DOHH2 (cell line): ENCODE measurements around the gene STRN4.

Experiments
- H3F3A ChIP-seq: fragments of 200-600 bp; sonication (generic), shearing (Covaris generic); 2 replicates; pipeline ENCODE4 v1.6.0; 2016; ENCODE audit warnings: antibody characterized with exemption, mild to moderate bottlenecking; ENCODE audit not compliant: control insufficient read depth, insufficient read depth
- H3K27ac ChIP-seq: fragments of 200-600 bp; sonication (generic); 2 replicates; pipeline ENCODE4 v1.5.1; 2014; ENCODE audit warnings: low read depth, mild to moderate bottlenecking, low read length, moderate library complexity
- H3K27me3 ChIP-seq: fragments of 200-600 bp; sonication (generic); 2 replicates; pipeline ENCODE4 v1.6.1; 2014; ENCODE audit warnings: mild to moderate bottlenecking, low read length, mixed read lengths; ENCODE audit not compliant: control insufficient read depth
- H3K36me3 ChIP-seq: fragments of 200-600 bp; sonication (generic); 2 replicates; pipeline ENCODE4 v1.6.1; 2014; ENCODE audit warnings: mild to moderate bottlenecking, low read length, moderate library complexity, mixed read lengths; ENCODE audit not compliant: control insufficient read depth
- H3K4me1 ChIP-seq: fragments of 200-600 bp; sonication (generic); 2 replicates; pipeline ENCODE4 v1.6.1; 2014; ENCODE audit warnings: mild to moderate bottlenecking, low read length, mixed read lengths; ENCODE audit not compliant: control insufficient read depth
- H3K4me2 ChIP-seq: fragments of 200-600 bp; sonication (generic); 2 replicates; pipeline ENCODE4 v1.6.0; 2014; ENCODE audit warnings: mild to moderate bottlenecking, low read length, moderate library complexity
- H3K4me3 ChIP-seq: fragments of 200-600 bp; sonication (generic); 2 replicates; pipeline ENCODE4 v1.5.1; 2014; ENCODE audit warnings: mild to moderate bottlenecking, low read length, mixed read lengths
- H3K79me2 ChIP-seq: fragments of 200-600 bp; sonication (generic); 2 replicates; pipeline ENCODE4 v1.6.1; 2014; ENCODE audit warnings: mild to moderate bottlenecking, low read length, mixed read lengths; ENCODE audit not compliant: control insufficient read depth
- H3K9me2 ChIP-seq: fragments of 200-600 bp; sonication (generic); replicated peaks from 2 replicates; pipeline ENCODE4 v1.6.1; 2014; ENCODE audit warnings: mild to moderate bottlenecking, low read length, mixed read lengths; ENCODE audit not compliant: control insufficient read depth
- H3K9me3 ChIP-seq: fragments of 200-600 bp; sonication (generic); 2 replicates; pipeline ENCODE4 v1.6.1; 2014; ENCODE audit warnings: antibody characterized with exemption, low read length, mixed read lengths; ENCODE audit not compliant: control insufficient read depth, insufficient read depth
- H4K20me1 ChIP-seq: fragments of 200-600 bp; sonication (generic); 2 replicates; pipeline ENCODE4 v1.6.0; 2014; ENCODE audit warnings: low read depth, mild to moderate bottlenecking, antibody characterized with exemption, low read length, moderate library complexity; ENCODE audit not compliant: control insufficient read depth, insufficient read depth
- CTCF ChIP-seq: fragments of 200-600 bp; sonication (generic); IDR thresholded peaks from one replicate; pipeline ENCODE4 v1.5.1; 2014; ENCODE audit warnings: antibody characterized with exemption, mild to moderate bottlenecking, low read depth, low read length; ENCODE audit not compliant: poor library complexity, severe bottlenecking
- EZH2phosphoT487 ChIP-seq: fragments of 200-600 bp; sonication (generic); IDR thresholded peaks from 2 replicates; pipeline ENCODE4 v1.6.1; 2017; ENCODE audit warnings: borderline replicate concordance, mild to moderate bottlenecking, antibody characterized with exemption, low read length, moderate library complexity, mixed read lengths

Gene STRN4

GRCh38 chr19:46674416-46675178 is 71.7 kb downstream of the STRN4 start:
- H3K36me3 ChIP-seq = peaks cover 65% of the 10 kb centered on the region

GRCh38 chr19:46670813-46671212 is 75.4 kb downstream of the STRN4 start:
- Histone ChIP-seq H4K20me1 (no peaks in the 10 kb centered on the region), H3F3A (no peaks in the 10 kb centered on the region), H3K4me3 (no peak overlapping the region), H3K4me1 (no peaks in the 10 kb centered on the region), H3K36me3 (peaks cover 31% of the 10 kb centered on the region), H3K4me2 (no peak overlapping the region), H3K27ac (no peak overlapping the region), H3K79me2 (no peaks in the 10 kb centered on the region), H3K9me3 (no peaks in the 10 kb centered on the region), H3K9me2 (no peaks in the 10 kb centered on the region), H3K27me3 (no peaks in the 10 kb centered on the region)
- no peak for TF ChIP-seq CTCF
- TF ChIP-seq EZH2phosphoT487 = no peak

More at GRCh38 chr19:46674416-46675178, 71.7 kb downstream of the STRN4 start:
- Histone ChIP-seq H3K9me2 (no peaks in the 10 kb centered on the region), H3K79me2 (peaks cover 10% of the 10 kb centered on the region), H4K20me1 (peaks cover 17% of the 10 kb centered on the region; the same call in 1 of the 2 replicates), H3K4me2 (no peak overlapping the region), H3K27me3 (no peaks in the 10 kb centered on the region), H3K4me3 (no peak overlapping the region), H3F3A (no peaks in the 10 kb centered on the region), H3K4me1 (peaks cover 8% of the 10 kb centered on the region; the same call in 1 of the 2 replicates), H3K27ac (no peak overlapping the region), H3K9me3 (no peaks in the 10 kb centered on the region)
- TF ChIP-seq EZH2phosphoT487 (no peak), CTCF (no peak)
